ENCODE results near the gene CLEC2L.
A peak's percentile ranks its signal among the peaks of the same experiment; 100 is the strongest.

Gene CLEC2L

GRCh38 chr7:139495580-139496125 is 27.8 kb upstream of the CLEC2L start:
- H3K4me3 ChIP-seq (ENCODE audit: low read depth, low read length) = no peak overlapping the region
- in situ Hi-C loops (cut with HindIII; ENCODE audit: low sequenced_read_pairs) = loop anchor here (5.0 kb wide), 3 partner anchors 72 to 512 kb away; no protein-coding TSS in a partner anchor
- DNase-seq (ENCODE audit: low read depth) = no peak
- TF ChIP-seq CTCF (IDR thresholded peaks at IDR 0.05; ENCODE audit: low read depth, low read length, missing control alignments) = no peak

GRCh38 chr7:139496528-139496927 is 27.0 kb upstream of the CLEC2L start:
- in situ Hi-C loops (cut with HindIII; ENCODE audit: low sequenced_read_pairs) = loop anchor here (5.0 kb wide), 3 partner anchors 71 to 511 kb away; no protein-coding TSS in a partner anchor
- no peak for DNase-seq (ENCODE audit: low read depth)
- no peak overlapping the region for H3K4me3 ChIP-seq (ENCODE audit: low read depth, low read length)
- no peak for TF ChIP-seq CTCF (IDR thresholded peaks at IDR 0.05; ENCODE audit: low read depth, low read length, missing control alignments)

GRCh38 chr7:139500770-139501138 is 22.7 kb upstream of the CLEC2L start:
- no peak for TF ChIP-seq CTCF (IDR thresholded peaks at IDR 0.05; ENCODE audit: low read depth, low read length, missing control alignments)
- DNase-seq (ENCODE audit: low read depth) = no peak
- in situ Hi-C loops (cut with HindIII; ENCODE audit: low sequenced_read_pairs) = no loop called here
- H3K4me3 ChIP-seq (ENCODE audit: low read depth, low read length) = no peak overlapping the region

- no peak for DNase-seq (ENCODE audit: low read depth)
- no peak overlapping the region for H3K4me3 ChIP-seq (ENCODE audit: low read depth, low read length)
- in situ Hi-C loops (cut with HindIII; ENCODE audit: low sequenced_read_pairs) = no loop called here
- TF ChIP-seq CTCF (IDR thresholded peaks at IDR 0.05; ENCODE audit: low read depth, low read length, missing control alignments) = no peak
Measured at GRCh38 chr7:139502226-139502625, 21.3 kb upstream of the CLEC2L start.

GRCh38 chr7:139505563-139505962 is 17.9 kb upstream of the CLEC2L start:
- no peak for DNase-seq (ENCODE audit: low read depth)
- peak; percentile 14 for TF ChIP-seq CTCF (IDR thresholded peaks at IDR 0.05; ENCODE audit: low read depth, low read length, missing control alignments)
- H3K4me3 ChIP-seq (ENCODE audit: low read depth, low read length) = no peak overlapping the region
- in situ Hi-C loops (cut with HindIII; ENCODE audit: low sequenced_read_pairs) = no loop called here

GRCh38 chr7:139509535-139509934 is 13.9 kb upstream of the CLEC2L start:
- TF ChIP-seq CTCF (IDR thresholded peaks at IDR 0.05; ENCODE audit: low read depth, low read length, missing control alignments) = no peak
- no peak for DNase-seq (ENCODE audit: low read depth)
- no peak overlapping the region for H3K4me3 ChIP-seq (ENCODE audit: low read depth, low read length)
- in situ Hi-C loops (cut with HindIII; ENCODE audit: low sequenced_read_pairs) = no loop called here

All from astrocyte of the cerebellum (primary cell).